Keratinocyte (primary cell): ENCODE measurements around the gene PDE6G. TPM values are rescaled to one million over a fixed set of nuclear protein-coding genes. Genes with fewer than 3 reads are reported as not detected.

ENCODE experiments used
- DNase-seq: peaks from one replicate; pipeline ENCODE4 v3.0.0-alpha.2; 2011; ENCODE audit warnings: low read depth, missing footprints, low spot score
- FAIRE-seq: peaks from 2 replicates; lab custom pipeline; 2011; peaks lifted over from hg19 to GRCh38; lab: Jason Lieb, UNC
- H2AFZ ChIP-seq: 2 replicates; pipeline ENCODE4 v1.6.0; 2012; ENCODE audit warnings: low read length, control low read depth, inconsistent platforms; ENCODE audit not compliant: control insufficient read depth
- H3K27ac ChIP-seq: 2 replicates; pipeline ENCODE4 v1.5.1; 2011; ENCODE audit warnings: low read length; ENCODE audit not compliant: control insufficient read depth, insufficient read depth
- H3K27me3 ChIP-seq: 3 replicates; pipeline ENCODE4 v1.6.0; 2011; ENCODE audit warnings: low read length; ENCODE audit not compliant: control insufficient read depth, insufficient read depth; ENCODE audit errors: extremely low read depth
- H3K36me3 ChIP-seq, 2 experiments: 2 replicates in 1 of 2; 3 replicates in 1 of 2; pipeline ENCODE4 v1.5.1; 2011; ENCODE audit warnings: low read length in 2 of 2, mild to moderate bottlenecking in 1 of 2; ENCODE audit not compliant: control insufficient read depth in 2 of 2, insufficient read depth in 2 of 2; ENCODE audit errors: extremely low read depth in 1 of 2
- H3K4me1 ChIP-seq: 3 replicates; pipeline ENCODE4 v1.5.1; 2011; ENCODE audit warnings: low read length; ENCODE audit not compliant: control insufficient read depth, insufficient read depth; ENCODE audit errors: extremely low read depth
- H3K4me2 ChIP-seq: 3 replicates; pipeline ENCODE4 v1.6.0; 2011; ENCODE audit warnings: low read depth, low read length; ENCODE audit not compliant: control insufficient read depth, insufficient read depth; ENCODE audit errors: extremely low read depth
- H3K4me3 ChIP-seq, 3 experiments: fragments of 200-600 bp in 1 of 3; sonication (generic) in 1 of 3; 2 replicates in 2 of 3; 3 replicates in 1 of 3; pipeline ENCODE4 v1.5.1; 2011 to 2016; ENCODE audit warnings: low read length in 3 of 3, mild to moderate bottlenecking in 3 of 3, control low read depth in 2 of 3, inconsistent platforms in 1 of 3, low read depth in 1 of 3, mixed read lengths in 1 of 3, mixed run types in 1 of 3, moderate library complexity in 1 of 3; ENCODE audit not compliant: control insufficient read depth in 2 of 3, insufficient read depth in 2 of 3; ENCODE audit errors: extremely low read depth in 1 of 3
- H3K79me2 ChIP-seq: 2 replicates; pipeline ENCODE4 v1.6.0; 2012; ENCODE audit warnings: low read length; ENCODE audit not compliant: control insufficient read depth, insufficient read depth
- H3K9ac ChIP-seq: 3 replicates; pipeline ENCODE4 v1.6.0; 2011; ENCODE audit warnings: low read length; ENCODE audit not compliant: control insufficient read depth, insufficient read depth; ENCODE audit errors: extremely low read depth
- H3K9me1 ChIP-seq: 3 replicates; pipeline ENCODE4 v1.6.0; 2011; ENCODE audit warnings: low read length; ENCODE audit not compliant: control insufficient read depth, insufficient read depth; ENCODE audit errors: extremely low read depth
- H3K9me3 ChIP-seq: 2 replicates; pipeline ENCODE4 v1.5.1; 2012; ENCODE audit warnings: low read depth, low read length; ENCODE audit not compliant: control insufficient read depth
- H4K20me1 ChIP-seq: 3 replicates; pipeline ENCODE4 v1.6.0; 2011; ENCODE audit warnings: low read length; ENCODE audit not compliant: control insufficient read depth, insufficient read depth; ENCODE audit errors: extremely low read depth
- CTCF ChIP-seq, 3 experiments: IDR thresholded peaks in 1 of 3; conservative IDR thresholded peaks in 1 of 3; optimal IDR thresholded peaks in 1 of 3; 2 replicates in 2 of 3; 3 replicates in 1 of 3; pipeline versions ENCODE3 to v1.5.1; 2011; ENCODE audit warnings: low read length in 3 of 3, mild to moderate bottlenecking in 3 of 3, moderate library complexity in 2 of 3, control low read depth in 1 of 3, inconsistent platforms in 1 of 3; ENCODE audit not compliant: insufficient read depth in 2 of 3; ENCODE audit errors: extremely low read depth in 1 of 3
- EZH2 ChIP-seq: IDR thresholded peaks from one replicate; pipeline ENCODE4 v1.6.1; 2012; ENCODE audit warnings: inconsistent platforms, mild to moderate bottlenecking, low read length, moderate library complexity
- dilution Hi-C: fragments of 300-500 bp; cut with MboI; formaldehyde crosslinking; loops from one replicate; pipeline ENCODE4 v1.7.0; 2020; ENCODE audit warnings: low sequenced_read_pairs; ENCODE audit not compliant: extremely low pct_ligation_motif_present
- polyA plus RNA-seq, 5 experiments: library from polyadenylated mRNA; depleted of rRNA in 3 of 5; stranded (reverse) in 3 of 5; stranded (forward) in 1 of 5; unstranded in 1 of 5; fragments of >200 nt; gene quantifications; 1 replicate in 1 of 5; 2 replicates in 3 of 5; 3 replicates in 1 of 5; pipeline versions ENCODE4 v1.2.1 to v1.2.3, GENCODE V29; 2011 to 2012; ENCODE audit warnings: missing spikeins in 2 of 5, low read depth in 1 of 5, low replicate concordance in 1 of 5

Gene PDE6G
- polyA plus RNA-seq, 1 donor (not counting 4 experiments of a cell fraction or from before 2014, with no cell fraction given): not detected

GRCh38 chr17:81686614-81687013 lies 30.3 kb upstream of the PDE6G start:
- FAIRE-seq (no peak), DNase-seq (no peak)
- peaks cover 32% of the 10 kb centered on the region for H3K4me1 ChIP-seq
- no peaks in the 10 kb centered on the region for H3K9me1 ChIP-seq
- TF ChIP-seq CTCF (optimal IDR thresholded peaks at IDR 0.05 in 1 of 3, IDR thresholded peaks at IDR 0.05 in 1 of 3, conservative IDR thresholded peaks at IDR 0.05 in 1 of 3; ENCODE audit: extremely low read depth in 1 of 3, insufficient read depth in 2 of 3, low read length in 3 of 3) (no peak), EZH2 (no peak)
- no peak overlapping the region for H3K9ac ChIP-seq
- dilution Hi-C loops: no loop called here
- no peak overlapping the region for H3K4me3 ChIP-seq
- H3K27ac ChIP-seq: no peak overlapping the region
- H3K79me2 ChIP-seq: peaks cover 86% of the 10 kb centered on the region
- H3K9me3 ChIP-seq: no peaks in the 10 kb centered on the region
- H4K20me1 ChIP-seq: peaks cover 25% of the 10 kb centered on the region
- H3K4me2 ChIP-seq: no peak overlapping the region
- no peak overlapping the region for H2AFZ ChIP-seq
- no peaks in the 10 kb centered on the region for H3K27me3 ChIP-seq
- H3K36me3 ChIP-seq: peaks cover 48 to 51% of the 10 kb centered on the region in 2 experiments

GRCh38 chr17:81685108-81685507 lies 28.8 kb upstream of the PDE6G start:
- dilution Hi-C loops: no loop called here
- peak overlapping the region; percentile 77 to 99 (median 89) for H3K4me3 ChIP-seq
- peak overlapping the region; percentile 93 for H3K4me2 ChIP-seq
- H3K79me2 ChIP-seq: peaks cover 77% of the 10 kb centered on the region
- H4K20me1 ChIP-seq: peaks cover 22% of the 10 kb centered on the region
- H3K4me1 ChIP-seq: peaks cover 32% of the 10 kb centered on the region
- no peaks in the 10 kb centered on the region for H3K9me3 ChIP-seq
- peak overlapping the region; percentile 93 for H3K27ac ChIP-seq
- peaks cover 44 to 46% of the 10 kb centered on the region in 2 experiments for H3K36me3 ChIP-seq
- H3K9ac ChIP-seq: peak overlapping the region; percentile 83
- FAIRE-seq: peak; percentile 78
- TF ChIP-seq EZH2: no peak
- DNase-seq: peak; percentile 54
- no peaks in the 10 kb centered on the region for H3K27me3 ChIP-seq
- no peaks in the 10 kb centered on the region for H3K9me1 ChIP-seq
- H2AFZ ChIP-seq: no peak overlapping the region

GRCh38 chr17:81684442-81684911 lies 28.1 kb upstream of the PDE6G start:
- DNase-seq: no peak
- dilution Hi-C loops: no loop called here

More at GRCh38 chr17:81684442-81684911, 28.1 kb upstream of the PDE6G start:
- Histone ChIP-seq H4K20me1 (peaks cover 22% of the 10 kb centered on the region), H3K4me1 (peaks cover 32% of the 10 kb centered on the region), H3K9ac (peak overlapping the region; percentile 83), H3K4me3 (peak overlapping the region; percentile 77 to 99 (median 89)), H3K9me1 (no peaks in the 10 kb centered on the region), H3K79me2 (peaks cover 71% of the 10 kb centered on the region), H2AFZ (no peak overlapping the region), H3K27ac (peak overlapping the region; percentile 93), H3K9me3 (no peaks in the 10 kb centered on the region), H3K4me2 (peak overlapping the region; percentile 93), H3K36me3 (peaks cover 40% of the 10 kb centered on the region in 2 experiments), H3K27me3 (no peaks in the 10 kb centered on the region)
- peak; percentile 60 for FAIRE-seq
- TF ChIP-seq EZH2: no peak
- TF ChIP-seq CTCF (optimal IDR thresholded peaks at IDR 0.05 in 1 of 3, IDR thresholded peaks at IDR 0.05 in 1 of 3, conservative IDR thresholded peaks at IDR 0.05 in 1 of 3; ENCODE audit: extremely low read depth in 1 of 3, insufficient read depth in 2 of 3, low read length in 3 of 3): no peak
